Panc1 (cell line): ENCODE measurements around the gene PC.

ENCODE experiments used
- CTCF ChIP-seq: fragments of 450-650 bp; IDR thresholded peaks from 2 replicates; pipeline ENCODE4 v1.5.1; 2017; ENCODE audit warnings: mild to moderate bottlenecking
- POLR2AphosphoS5 ChIP-seq: IDR thresholded peaks from 2 replicates; pipeline ENCODE4 v1.6.1; 2012; ENCODE audit warnings: mild to moderate bottlenecking, low read depth, low read length, moderate library complexity

GRCh38 chr11:66918741-66919140 is 39.4 kb downstream of the PC start:
- no peak for TF ChIP-seq POLR2AphosphoS5
- TF ChIP-seq CTCF: no peak
